SIG-M5 (cell line): ENCODE results near the gene PHF1.
A peak's percentile ranks its signal among the peaks of the same experiment; 100 is the strongest.
"Not testable (repeated sequence)": the region's sequence is repeated elsewhere in the genome, so short reads cannot be mapped to it uniquely, and the experiment has no call there.

Experiments used
- DNase-seq: peaks from one replicate; lab custom pipeline; 2025; lab: John Stamatoyannopoulos, UW

PHF1 gene

GRCh38 chr6:33391922-33392594, 18.8 kb upstream of the PHF1 start:
- DNase-seq, result no peak

- DNase-seq, result no peak
These were observed 18.2 kb upstream of the PHF1 start for GRCh38 chr6:33392595-33392948.

GRCh38 chr6:33392979-33393378, 17.8 kb upstream of the PHF1 start:
- DNase-seq, result no peak

DNA sequence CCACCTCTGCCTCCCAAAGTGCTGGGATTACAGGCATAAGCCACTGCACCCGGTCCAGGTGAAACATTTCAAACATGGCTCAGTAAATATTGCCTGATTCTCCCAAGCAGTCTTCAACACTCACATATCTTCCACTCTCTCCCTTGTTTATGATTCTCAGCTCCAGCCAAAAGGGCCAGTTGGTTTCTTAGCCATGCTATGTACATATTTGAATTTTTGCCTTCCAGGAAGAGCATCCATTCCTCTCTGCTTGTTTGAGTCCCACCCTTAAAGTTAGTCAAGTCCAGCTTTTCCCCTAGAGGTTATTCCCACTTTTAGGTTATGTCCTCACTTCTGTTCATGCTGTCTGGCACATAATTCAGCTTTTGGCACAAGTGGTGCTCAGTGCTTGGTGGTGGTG, 13.3 kb upstream of the PHF1 start:
- no peak for DNase-seq

DNA sequence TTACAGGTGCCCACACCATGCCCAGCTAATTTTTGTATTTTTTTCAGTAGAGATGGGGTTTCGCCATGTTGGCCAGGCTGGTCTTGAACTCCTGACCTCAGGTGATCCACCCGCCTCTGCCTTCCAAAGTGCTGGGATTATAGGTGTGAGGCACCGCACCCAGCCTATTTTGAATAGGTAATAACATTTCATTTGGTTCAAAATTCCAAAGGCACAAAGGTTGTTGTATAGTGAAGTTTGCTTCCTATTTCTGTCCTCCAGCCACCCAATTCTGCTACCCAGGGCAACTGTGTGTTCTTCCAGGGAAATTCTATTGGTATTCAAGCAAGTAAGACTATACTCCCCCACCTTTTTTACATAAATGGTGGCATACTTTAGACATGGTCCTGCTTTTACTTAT, 12.2 kb upstream of the PHF1 start:
- not testable (repeated sequence) for DNase-seq

DNA sequence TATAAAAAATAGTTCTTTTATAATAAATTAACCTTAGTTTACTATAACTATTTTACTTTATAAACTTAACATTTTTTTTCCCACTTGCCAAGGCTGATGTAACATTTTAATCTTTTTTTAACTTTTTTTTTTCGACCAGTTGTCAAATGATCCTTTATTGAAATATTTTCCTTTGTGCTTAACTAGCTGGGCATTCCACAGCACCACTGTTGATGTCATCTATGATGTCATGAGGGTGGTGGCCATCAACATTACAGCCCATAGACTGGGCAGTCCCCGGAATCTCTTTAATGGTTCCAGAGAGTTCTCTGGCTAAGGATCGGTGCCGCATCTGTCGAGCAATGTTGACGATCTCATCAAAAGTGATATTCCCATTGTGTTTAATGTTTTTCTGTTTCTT, 10.9 kb upstream of the PHF1 start:
- not testable (repeated sequence) for DNase-seq

DNA sequence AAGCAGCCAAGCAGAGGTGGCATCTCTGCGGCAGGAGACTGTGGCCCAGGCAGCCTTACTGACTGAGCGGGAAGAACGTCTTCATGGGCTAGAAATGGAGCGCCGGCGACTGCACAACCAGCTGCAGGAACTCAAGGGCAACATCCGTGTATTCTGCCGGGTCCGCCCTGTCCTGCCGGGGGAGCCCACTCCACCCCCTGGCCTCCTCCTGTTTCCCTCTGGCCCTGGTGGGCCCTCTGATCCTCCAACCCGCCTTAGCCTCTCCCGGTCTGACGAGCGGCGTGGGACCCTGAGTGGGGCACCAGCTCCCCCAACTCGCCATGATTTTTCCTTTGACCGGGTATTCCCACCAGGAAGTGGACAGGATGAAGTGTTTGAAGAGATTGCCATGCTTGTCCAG, 5.9 kb upstream of the PHF1 start:
- no peak for DNase-seq

- no peak for DNase-seq
These were observed 5.4 kb upstream of the PHF1 start for GRCh38 chr6:33405386-33405940.

GRCh38 chr6:33406126-33406525, 4.7 kb upstream of the PHF1 start:
- no peak for DNase-seq

DNA sequence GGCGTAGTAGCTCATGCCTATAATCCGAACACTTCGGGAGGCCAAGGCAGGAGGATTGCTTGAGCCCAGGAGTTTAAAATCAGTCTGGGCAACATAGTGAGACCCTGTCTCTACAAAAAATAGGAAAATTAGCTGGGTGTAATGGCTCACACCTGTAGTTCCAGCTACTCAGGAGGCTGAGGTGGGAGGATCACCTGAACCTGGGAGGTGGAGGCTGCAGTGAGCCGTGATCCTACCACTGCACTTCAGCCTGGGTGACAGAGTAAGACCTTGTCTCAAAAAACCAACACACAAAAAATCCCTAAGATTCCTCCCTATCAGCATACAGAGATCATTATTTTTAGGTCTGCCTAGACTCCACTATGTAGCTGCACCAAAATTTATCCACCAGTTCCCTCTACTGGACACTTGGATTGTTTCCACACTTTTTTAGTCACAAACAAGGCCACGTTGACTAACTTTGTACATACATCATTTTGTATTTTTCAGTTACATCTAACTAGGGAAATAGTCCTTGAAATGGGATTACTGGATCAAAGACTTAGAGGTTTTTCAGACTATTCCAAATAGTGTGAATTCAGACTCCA, 3.6 kb upstream of the PHF1 start:
- no peak for DNase-seq

- peak; percentile 64 for DNase-seq
These were observed 634 bp upstream of the PHF1 start for GRCh38 chr6:33410050-33410710.

- no peak for DNase-seq
These were observed 805 bp downstream of the PHF1 start for GRCh38 chr6:33411632-33412005.

GRCh38 chr6:33412140-33413009, 1.6 kb downstream of the PHF1 start:
- DNase-seq, result no peak

- DNase-seq, result no peak
These were observed 2.7 kb downstream of the PHF1 start for GRCh38 chr6:33413241-33414120.

- DNase-seq, result no peak
These were observed 3.9 kb downstream of the PHF1 start for GRCh38 chr6:33414592-33415271.

- no peak for DNase-seq
These were observed 5.0 kb downstream of the PHF1 start for GRCh38 chr6:33415831-33416230.

- no peak for DNase-seq
These were observed 5.7 kb downstream of the PHF1 start for GRCh38 chr6:33416386-33417127.

DNA sequence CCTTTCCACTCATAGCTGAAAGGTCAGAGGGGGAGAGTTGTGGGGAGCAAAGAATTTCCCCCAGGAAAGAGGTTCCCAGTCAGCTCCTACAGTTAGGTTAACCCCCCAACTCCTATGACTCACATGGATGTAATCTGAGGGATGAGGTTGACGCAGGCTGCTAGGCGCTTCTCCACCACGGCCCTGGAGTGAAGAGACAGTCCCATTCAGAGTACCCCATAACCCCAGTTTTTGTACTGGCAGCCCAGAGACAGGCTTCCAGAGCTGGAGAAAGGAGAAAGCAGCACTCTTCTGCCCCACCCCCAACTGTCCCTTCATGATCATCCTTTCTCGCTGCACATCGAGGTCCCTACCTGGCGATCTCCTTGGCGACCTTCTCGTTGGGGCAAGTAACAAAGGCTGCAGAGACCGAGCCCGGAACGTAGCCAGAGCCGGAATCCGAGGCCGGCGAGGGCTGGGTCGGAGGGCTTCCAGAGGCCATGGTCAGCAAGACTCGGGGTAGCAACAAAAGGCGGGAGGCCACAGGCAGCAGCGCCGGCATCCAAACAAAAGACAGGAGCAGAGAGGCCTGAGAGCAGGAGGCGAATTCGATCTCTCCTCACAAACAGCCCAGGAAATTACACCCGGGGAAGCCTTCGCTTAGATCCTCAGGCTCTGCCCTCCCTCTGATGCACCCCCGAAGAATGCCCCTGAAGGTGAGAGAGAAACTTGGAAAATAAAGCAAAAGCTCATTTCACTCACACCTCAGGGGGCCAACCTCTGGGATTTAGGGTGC, 6.5 kb downstream of the PHF1 start:
- no peak for DNase-seq
